CD4-positive, CD25-positive, alpha-beta regulatory T cell (primary cell): ENCODE data around the gene DENND1A. TPM values are rescaled to one million over a fixed set of nuclear protein-coding genes. Genes with fewer than 3 reads are reported as not detected.

ENCODE experiments used
- ATAC-seq, 2 donors: fragments of 150-1000 bp; cut with Tn5 transposase; one replicate each; pipeline ENCODE4 v1.10.0; 2021; ENCODE audit warnings: low read depth in 2 of 2, moderate number of reproducible peaks in 2 of 2, moderate library complexity in 1 of 2
- DNase-seq, 3 donors: peaks; one replicate each; pipeline versions ENCODE4 v3.0.0 to v3.0.0-alpha.2; 2012 to 2022; ENCODE audit warnings: mixed read lengths in 1 of 3
- H3K27ac ChIP-seq: one replicate; pipeline ENCODE4 v1.7.0; 2013; ENCODE audit warnings: mild to moderate bottlenecking, low read length; ENCODE audit not compliant: insufficient read depth, poor library complexity, severe bottlenecking
- H3K27me3 ChIP-seq: one replicate; pipeline ENCODE4 v1.7.0; 2013; ENCODE audit warnings: low read length; ENCODE audit not compliant: control insufficient read depth, insufficient read depth
- H3K36me3 ChIP-seq: one replicate; pipeline ENCODE4 v1.7.0; 2013; ENCODE audit warnings: mild to moderate bottlenecking, low read length, moderate library complexity; ENCODE audit not compliant: control insufficient read depth, insufficient read depth
- H3K4me1 ChIP-seq: 2 replicates; pipeline ENCODE4 v1.7.0; 2013; ENCODE audit warnings: mild to moderate bottlenecking, low read length; ENCODE audit not compliant: insufficient read depth, control insufficient read depth, poor library complexity, severe bottlenecking
- H3K4me3 ChIP-seq: one replicate; pipeline ENCODE4 v1.7.0; 2013; ENCODE audit warnings: low read depth, mild to moderate bottlenecking, low read length, moderate library complexity
- H3K9me3 ChIP-seq, 2 experiments: 1 replicate in 1 of 2; 2 replicates in 1 of 2; pipeline ENCODE4 v1.7.0; 2013; ENCODE audit warnings: low read length in 2 of 2, mild to moderate bottlenecking in 1 of 2, moderate library complexity in 1 of 2; ENCODE audit not compliant: control insufficient read depth in 2 of 2
- H3K27ac Mint-ChIP-seq, 3 donors: one replicate each; pipeline ENCODE4 v1.8.0; 2020 to 2022; ENCODE audit warnings: mild to moderate bottlenecking in 3 of 3, mixed read lengths in 3 of 3, moderate library complexity in 2 of 3
- H3K27me3 Mint-ChIP-seq: one replicate; pipeline ENCODE4 v1.8.0; 2022; ENCODE audit warnings: mild to moderate bottlenecking, mixed read lengths
- H3K36me3 Mint-ChIP-seq: one replicate; pipeline ENCODE4 v1.8.0; 2020; ENCODE audit warnings: mixed read lengths
- H3K4me1 Mint-ChIP-seq, 4 donors: one replicate each; pipeline ENCODE4 v1.8.0; 2020 to 2022; ENCODE audit warnings: mixed read lengths in 4 of 4, mild to moderate bottlenecking in 1 of 4
- H3K4me3 Mint-ChIP-seq, 4 donors: one replicate each; pipeline ENCODE4 v1.8.0; 2020 to 2022; ENCODE audit warnings: mild to moderate bottlenecking in 4 of 4, mixed read lengths in 4 of 4, moderate library complexity in 3 of 4
- H3K9me3 Mint-ChIP-seq, 7 donors: one replicate each; pipeline ENCODE4 v1.8.0; 2020 to 2022; ENCODE audit warnings: mixed read lengths in 7 of 7, mild to moderate bottlenecking in 3 of 7, moderate library complexity in 2 of 7
- polyA plus RNA-seq, 4 donors: library from polyadenylated mRNA; unstranded; fragments of 300-500 nt; fragmentation: Illumina TruSeq; gene quantifications; one replicate each; pipeline ENCODE4 v1.2.3, GENCODE V29; 2021
- total RNA-seq: library from RNA; stranded (reverse); gene quantifications from one replicate; pipeline ENCODE4 v1.2.3, GENCODE V29; 2022

Gene DENND1A
- total and polyA plus RNA-seq, 5 donors from 2014 or later: 3.5 to 21.8 (median 4.7) TPM

- Mint-ChIP-seq H3K4me3 (no peak overlapping the region), H3K27ac (no peak overlapping the region), H3K9me3 (peaks cover 0 to 1% (median 0%) of the 10 kb centered on the region in 7 donors), H3K4me1 (peaks cover 0 to 3% (median 0%) of the 10 kb centered on the region in 4 donors), H3K27me3 (no peaks in the 10 kb centered on the region), H3K36me3 (peaks cover 5% of the 10 kb centered on the region)
- DNase-seq (no peak), ATAC-seq (no peak)
- Histone ChIP-seq H3K27me3 (no peaks in the 10 kb centered on the region), H3K27ac (no peak overlapping the region), H3K4me1 (no peaks in the 10 kb centered on the region), H3K4me3 (no peak overlapping the region), H3K9me3 (no peaks in the 10 kb centered on the region), H3K36me3 (no peaks in the 10 kb centered on the region)
Measured at GRCh38 chr9:123389698-123390097, 540.2 kb downstream of the DENND1A start.

GRCh38 chr9:123389070-123389469 lies 540.9 kb downstream of the DENND1A start:
- ATAC-seq (no peak), DNase-seq (no peak)
- no peaks in the 10 kb centered on the region for H3K36me3 ChIP-seq
- H3K27ac ChIP-seq: no peak overlapping the region
- Mint-ChIP-seq H3K4me3 (no peak overlapping the region), H3K9me3 (no peaks in the 10 kb centered on the region), H3K4me1 (peaks cover 0 to 3% (median 0%) of the 10 kb centered on the region in 4 donors), H3K27me3 (no peaks in the 10 kb centered on the region), H3K27ac (no peak overlapping the region), H3K36me3 (peaks cover 5% of the 10 kb centered on the region)
- no peak overlapping the region for H3K4me3 ChIP-seq
- no peaks in the 10 kb centered on the region for H3K9me3 ChIP-seq
- no peaks in the 10 kb centered on the region for H3K4me1 ChIP-seq
- H3K27me3 ChIP-seq: no peaks in the 10 kb centered on the region

GRCh38 chr9:123387686-123388085 lies 542.2 kb downstream of the DENND1A start:
- Mint-ChIP-seq H3K27ac (no peak overlapping the region), H3K27me3 (no peaks in the 10 kb centered on the region), H3K4me1 (peaks cover 0 to 3% (median 0%) of the 10 kb centered on the region in 4 donors), H3K36me3 (no peaks in the 10 kb centered on the region), H3K9me3 (no peaks in the 10 kb centered on the region), H3K4me3 (no peak overlapping the region)
- Histone ChIP-seq H3K4me1 (no peaks in the 10 kb centered on the region), H3K36me3 (no peaks in the 10 kb centered on the region), H3K9me3 (no peaks in the 10 kb centered on the region), H3K4me3 (no peak overlapping the region), H3K27me3 (no peaks in the 10 kb centered on the region), H3K27ac (no peak overlapping the region)
- no peak for ATAC-seq
- DNase-seq: no peak

- H3K4me3 Mint-ChIP-seq: no peak overlapping the region
- Histone ChIP-seq H3K36me3 (no peaks in the 10 kb centered on the region), H3K9me3 (no peaks in the 10 kb centered on the region), H3K27me3 (no peaks in the 10 kb centered on the region), H3K4me1 (no peaks in the 10 kb centered on the region), H3K4me3 (no peak overlapping the region), H3K27ac (no peak overlapping the region)
- H3K27me3 Mint-ChIP-seq: no peaks in the 10 kb centered on the region
- H3K9me3 Mint-ChIP-seq: no peaks in the 10 kb centered on the region
- ATAC-seq: no peak
- H3K36me3 Mint-ChIP-seq: no peaks in the 10 kb centered on the region
- H3K27ac Mint-ChIP-seq: no peak overlapping the region
- peaks cover 0 to 3% (median 0%) of the 10 kb centered on the region in 4 donors for H3K4me1 Mint-ChIP-seq
- DNase-seq: no peak
Measured at GRCh38 chr9:123383512-123384170, 546.3 kb downstream of the DENND1A start.

GRCh38 chr9:123382653-123383511 lies 547.0 kb downstream of the DENND1A start:
- Mint-ChIP-seq H3K36me3 (no peaks in the 10 kb centered on the region), H3K4me1 (peaks cover 0 to 3% (median 0%) of the 10 kb centered on the region in 4 donors), H3K9me3 (no peaks in the 10 kb centered on the region), H3K4me3 (no peak overlapping the region), H3K27me3 (no peaks in the 10 kb centered on the region), H3K27ac (no peak overlapping the region)
- Histone ChIP-seq H3K27ac (no peak overlapping the region), H3K4me3 (no peak overlapping the region), H3K36me3 (no peaks in the 10 kb centered on the region), H3K9me3 (no peaks in the 10 kb centered on the region), H3K27me3 (no peaks in the 10 kb centered on the region), H3K4me1 (no peaks in the 10 kb centered on the region)
- DNase-seq: no peak
- ATAC-seq: no peak

GRCh38 chr9:123380852-123381705 lies 548.8 kb downstream of the DENND1A start:
- no peaks in the 10 kb centered on the region for H3K27me3 ChIP-seq
- DNase-seq (no peak), ATAC-seq (no peak)
- Mint-ChIP-seq H3K4me1 (peaks cover 0 to 3% (median 0%) of the 10 kb centered on the region in 4 donors), H3K4me3 (no peak overlapping the region), H3K27me3 (no peaks in the 10 kb centered on the region), H3K9me3 (no peaks in the 10 kb centered on the region), H3K27ac (no peak overlapping the region), H3K36me3 (no peaks in the 10 kb centered on the region)
- H3K4me1 ChIP-seq: no peaks in the 10 kb centered on the region
- no peak overlapping the region for H3K27ac ChIP-seq
- no peak overlapping the region for H3K4me3 ChIP-seq
- H3K36me3 ChIP-seq: no peaks in the 10 kb centered on the region
- no peaks in the 10 kb centered on the region for H3K9me3 ChIP-seq

- peaks cover 11% of the 10 kb centered on the region for H3K27me3 Mint-ChIP-seq
- H3K36me3 Mint-ChIP-seq: no peaks in the 10 kb centered on the region
- Histone ChIP-seq H3K9me3 (no peaks in the 10 kb centered on the region), H3K27ac (no peak overlapping the region), H3K4me1 (no peaks in the 10 kb centered on the region), H3K27me3 (no peaks in the 10 kb centered on the region), H3K36me3 (no peaks in the 10 kb centered on the region), H3K4me3 (no peak overlapping the region)
- H3K27ac Mint-ChIP-seq: no peak overlapping the region
- H3K9me3 Mint-ChIP-seq: no peaks in the 10 kb centered on the region
- H3K4me1 Mint-ChIP-seq: peaks cover 0 to 5% (median 0%) of the 10 kb centered on the region in 4 donors
- DNase-seq (no peak), ATAC-seq (no peak)
- H3K4me3 Mint-ChIP-seq: no peak overlapping the region
Measured at GRCh38 chr9:123378956-123379660, 550.8 kb downstream of the DENND1A start.
